HepG2 (cell line): ENCODE data around the gene TANC1.

Experiments used
- KDM1A ChIP-seq: IDR thresholded peaks from 2 replicates; pipeline ENCODE4 v1.6.1; 2016; ENCODE audit warnings: missing compliant biosample characterization
- SALL2 ChIP-seq: sonication (generic); formaldehyde crosslinking; IDR thresholded peaks from 2 replicates; pipeline ENCODE4 v1.8.1; 2023; ENCODE audit warnings: mild to moderate bottlenecking, missing genetic modification reagents, inconsistent platforms
- TF ChIP-seq, protein P1 (sequence below): sonication (generic); formaldehyde crosslinking; IDR thresholded peaks from 2 replicates; pipeline ENCODE4 v1.5.0; 2020; ENCODE audit warnings: mild to moderate bottlenecking, missing genetic modification reagents, moderate library complexity

DNA sequence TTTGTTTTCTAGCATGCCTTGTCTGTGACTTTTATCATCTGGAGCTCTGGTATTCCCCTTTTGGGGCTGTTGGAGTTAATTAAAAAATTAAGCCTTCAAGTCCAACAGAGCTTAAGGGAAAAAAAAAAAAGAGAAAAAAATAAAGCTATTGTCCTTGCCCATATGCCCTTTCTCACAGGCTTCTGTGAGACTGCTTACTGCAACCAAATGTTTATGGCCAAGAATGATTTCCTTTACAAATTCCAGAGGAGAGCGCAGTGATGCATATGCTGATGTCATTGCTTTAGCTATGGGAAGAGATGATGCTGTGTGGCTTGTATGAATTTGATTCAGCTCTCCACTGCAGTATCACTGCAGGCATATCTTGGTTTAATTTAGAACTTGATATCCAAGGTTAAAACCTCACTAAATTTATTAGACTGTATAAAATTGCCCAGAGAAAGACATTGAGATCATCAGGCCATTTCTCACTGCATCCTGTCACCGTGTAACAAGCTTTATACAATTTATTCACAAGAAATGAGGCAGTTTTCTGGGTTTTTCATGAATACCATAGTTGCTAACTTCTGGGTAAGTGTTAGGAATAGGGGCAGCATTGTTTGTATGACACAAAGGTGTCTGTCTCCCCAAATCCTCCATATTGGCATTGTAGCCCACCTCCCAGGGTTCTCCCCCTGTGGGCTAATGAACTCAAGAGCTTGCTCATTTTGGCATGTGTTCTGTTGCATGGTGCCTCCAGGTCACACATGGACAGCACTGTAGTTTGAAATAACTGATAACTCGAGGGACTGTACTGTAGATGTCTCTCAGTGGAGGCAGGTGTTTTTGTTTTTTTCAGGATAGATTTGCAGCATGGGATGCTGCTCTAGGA is 85.0 kb downstream of the TANC1 start:
- TF ChIP-seq SALL2 (CRISPR knock-in tag) (no peak), KDM1A (CRISPR knock-in tag) (no peak)
- TF ChIP-seq, protein P1, sequence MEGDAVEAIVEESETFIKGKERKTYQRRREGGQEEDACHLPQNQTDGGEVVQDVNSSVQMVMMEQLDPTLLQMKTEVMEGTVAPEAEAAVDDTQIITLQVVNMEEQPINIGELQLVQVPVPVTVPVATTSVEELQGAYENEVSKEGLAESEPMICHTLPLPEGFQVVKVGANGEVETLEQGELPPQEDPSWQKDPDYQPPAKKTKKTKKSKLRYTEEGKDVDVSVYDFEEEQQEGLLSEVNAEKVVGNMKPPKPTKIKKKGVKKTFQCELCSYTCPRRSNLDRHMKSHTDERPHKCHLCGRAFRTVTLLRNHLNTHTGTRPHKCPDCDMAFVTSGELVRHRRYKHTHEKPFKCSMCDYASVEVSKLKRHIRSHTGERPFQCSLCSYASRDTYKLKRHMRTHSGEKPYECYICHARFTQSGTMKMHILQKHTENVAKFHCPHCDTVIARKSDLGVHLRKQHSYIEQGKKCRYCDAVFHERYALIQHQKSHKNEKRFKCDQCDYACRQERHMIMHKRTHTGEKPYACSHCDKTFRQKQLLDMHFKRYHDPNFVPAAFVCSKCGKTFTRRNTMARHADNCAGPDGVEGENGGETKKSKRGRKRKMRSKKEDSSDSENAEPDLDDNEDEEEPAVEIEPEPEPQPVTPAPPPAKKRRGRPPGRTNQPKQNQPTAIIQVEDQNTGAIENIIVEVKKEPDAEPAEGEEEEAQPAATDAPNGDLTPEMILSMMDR (CRISPR knock-in tag), result no peak
